NCI-H1436 treated with DMSO at 0.1 percent for 48 hours (cell line): Measurements from ENCODE around the gene IL17C.

Source experiments
- DNase-seq: peaks from one replicate; lab custom pipeline; 2025; lab: John Stamatoyannopoulos, UW

Gene IL17C

GRCh38 chr16:88610080-88610479 lies 28.3 kb upstream of the IL17C start:
- DNase-seq = no peak

GRCh38 chr16:88610909-88611812 lies 27.2 kb upstream of the IL17C start:
- no peak for DNase-seq

DNA sequence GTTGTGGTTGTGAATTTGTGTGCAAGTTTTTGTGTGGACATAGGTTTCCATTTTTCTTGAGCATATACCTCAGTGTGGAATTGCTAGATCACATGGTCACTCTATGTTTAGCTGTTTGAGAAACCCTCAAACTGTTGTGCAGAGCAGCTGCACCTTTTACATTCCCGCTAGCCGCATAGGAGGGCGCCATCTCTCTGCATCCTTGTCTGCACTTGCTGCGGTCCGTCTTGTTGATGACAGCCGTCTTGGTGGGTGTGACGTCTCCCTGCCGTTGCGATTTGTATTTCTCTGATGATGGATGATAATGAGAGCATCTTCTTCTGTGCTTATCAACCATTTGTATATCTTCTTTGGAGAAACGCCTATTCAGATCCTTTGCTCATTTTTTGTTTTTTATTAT lies 25.1 kb upstream of the IL17C start:
- DNase-seq = no peak

- DNase-seq = no peak
Observed at GRCh38 chr16:88613911-88614817, 24.2 kb upstream of the IL17C start.

DNA sequence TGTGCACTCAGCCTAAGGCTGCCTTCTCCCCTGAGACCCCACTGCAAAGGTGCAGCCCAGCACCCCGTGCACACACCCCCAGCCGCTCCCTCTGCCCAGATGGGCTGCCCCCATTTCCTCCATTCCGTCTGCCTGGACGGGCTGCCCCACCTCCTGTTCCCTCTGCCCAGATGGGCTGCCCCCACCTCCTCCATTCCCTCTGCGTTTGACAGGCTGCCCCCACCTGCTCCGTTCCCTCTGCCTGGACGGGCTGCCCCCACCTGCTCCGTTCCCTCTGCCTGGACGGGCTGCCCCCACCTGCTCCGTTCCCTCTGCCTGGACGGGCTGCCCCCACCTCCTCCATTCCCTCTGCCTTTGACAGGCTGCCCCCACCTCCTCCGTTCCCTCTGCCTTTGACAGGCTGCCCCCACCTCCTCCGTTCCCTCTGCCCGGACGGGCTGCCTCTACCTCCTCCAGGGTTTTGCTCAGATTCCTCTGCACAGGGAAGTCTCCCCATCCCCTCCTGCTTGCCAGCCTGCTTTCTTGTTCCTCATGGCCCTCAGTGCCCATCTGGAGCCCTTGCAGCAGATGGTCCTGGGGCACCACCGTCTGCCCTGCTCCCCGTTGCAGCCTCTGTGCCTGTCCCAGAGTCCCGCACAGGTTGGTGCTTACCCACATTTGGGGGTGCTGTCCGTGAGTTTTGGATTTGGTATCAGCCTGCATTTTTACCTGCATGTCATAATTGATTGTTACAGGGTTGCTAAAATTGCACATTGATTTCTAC lies 23.4 kb upstream of the IL17C start:
- no peak for DNase-seq

DNA sequence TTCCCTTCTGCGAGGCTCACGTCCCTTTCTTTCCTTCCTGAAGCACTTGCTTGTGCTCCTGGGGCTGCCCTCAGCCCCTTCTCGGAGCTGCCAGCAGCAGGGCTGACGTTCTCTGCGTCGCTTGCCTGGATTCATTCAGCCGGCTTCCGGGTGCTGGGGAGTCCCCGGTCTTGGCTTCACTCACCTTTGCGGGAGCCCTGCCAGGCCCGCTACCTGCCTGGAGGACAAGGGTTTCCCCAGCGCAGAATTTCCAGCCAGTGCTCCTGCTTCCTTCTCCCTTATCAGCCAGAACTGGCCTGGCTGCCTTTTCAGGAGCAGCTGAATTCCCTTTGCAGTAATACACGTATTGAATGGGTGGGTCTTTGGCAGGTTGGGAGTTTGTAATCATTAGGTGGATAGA lies 22.1 kb upstream of the IL17C start:
- no peak for DNase-seq

DNA sequence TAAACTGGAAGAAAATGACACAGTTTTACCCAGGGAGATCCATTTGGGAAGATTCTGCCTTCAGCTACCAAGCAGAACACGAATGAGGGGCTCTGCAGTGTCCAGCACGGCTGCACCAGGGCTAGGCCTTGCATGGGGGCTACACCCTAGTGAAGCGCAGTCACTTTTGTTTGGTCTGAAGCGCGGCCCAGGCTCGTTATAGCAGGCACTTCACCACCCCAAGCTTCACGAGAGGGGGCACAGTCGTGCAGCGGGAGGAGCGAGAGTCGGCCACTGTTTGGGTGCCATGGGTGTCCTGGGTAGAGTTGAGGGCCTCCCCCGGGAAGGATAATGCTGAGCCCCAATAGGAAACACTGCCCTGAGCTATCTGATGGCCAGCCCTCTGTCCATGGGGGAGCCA lies 21.6 kb upstream of the IL17C start:
- DNase-seq = no peak

GRCh38 chr16:88617268-88618031 lies 20.9 kb upstream of the IL17C start:
- peak; percentile 60 for DNase-seq

- no peak for DNase-seq
Observed at GRCh38 chr16:88618182-88618955, 20.0 kb upstream of the IL17C start.

DNA sequence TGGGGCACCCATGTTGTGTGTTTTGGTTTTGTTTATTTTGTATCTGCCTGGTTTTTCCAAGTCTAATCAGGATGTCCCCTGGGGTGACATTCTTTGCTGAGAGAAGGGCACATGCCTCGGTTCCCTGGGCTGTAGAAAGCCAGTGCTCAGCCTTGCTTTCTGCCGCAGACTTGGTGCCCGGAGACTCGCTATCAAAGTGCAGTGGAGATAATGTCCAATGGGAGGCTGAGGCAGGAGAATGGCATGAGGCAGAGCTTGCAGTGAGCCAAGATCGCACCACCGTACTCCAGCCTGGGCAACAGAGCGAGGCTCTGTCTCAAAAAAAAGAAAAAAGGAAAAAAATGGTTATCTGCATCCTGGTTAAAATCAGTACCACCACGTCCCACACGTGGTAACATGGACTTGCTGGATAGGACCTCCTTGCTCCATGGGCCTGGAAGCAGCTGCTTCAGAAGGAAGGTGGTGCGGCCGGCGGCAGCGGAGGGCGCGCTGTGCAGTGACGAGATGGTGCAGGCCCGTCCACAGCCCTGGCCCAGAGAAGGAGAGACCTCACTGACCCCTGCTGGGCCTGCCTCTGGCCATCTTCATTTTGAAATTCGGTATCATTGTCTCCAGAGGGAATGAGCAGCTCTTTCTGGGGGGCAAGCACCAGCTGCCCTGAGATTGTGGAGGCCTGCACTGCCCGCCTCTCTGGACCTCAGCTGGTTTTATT lies 19.3 kb upstream of the IL17C start:
- DNase-seq = no peak

- no peak for DNase-seq
Observed at GRCh38 chr16:88619859-88620815, 18.2 kb upstream of the IL17C start.

DNA sequence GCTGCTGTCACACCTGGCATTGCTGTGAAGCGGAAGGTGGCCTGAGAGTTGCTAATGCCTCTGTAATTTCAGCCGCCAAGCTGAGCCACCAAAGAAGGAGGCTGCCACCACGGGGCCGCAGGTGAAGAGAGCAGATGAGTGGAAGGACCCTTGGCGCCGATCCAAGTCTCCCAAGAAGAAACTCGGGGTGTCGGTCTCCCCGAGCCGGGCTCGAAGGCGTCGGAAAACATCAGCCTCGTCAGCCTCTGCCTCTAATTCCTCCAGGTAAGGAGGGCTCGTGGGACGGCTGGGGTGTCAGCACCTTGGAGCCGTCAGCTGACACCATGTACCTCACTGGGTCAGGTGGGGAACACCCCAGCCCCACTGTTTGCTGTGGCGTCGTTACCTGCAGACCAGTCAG lies 16.2 kb upstream of the IL17C start:
- no peak for DNase-seq

DNA sequence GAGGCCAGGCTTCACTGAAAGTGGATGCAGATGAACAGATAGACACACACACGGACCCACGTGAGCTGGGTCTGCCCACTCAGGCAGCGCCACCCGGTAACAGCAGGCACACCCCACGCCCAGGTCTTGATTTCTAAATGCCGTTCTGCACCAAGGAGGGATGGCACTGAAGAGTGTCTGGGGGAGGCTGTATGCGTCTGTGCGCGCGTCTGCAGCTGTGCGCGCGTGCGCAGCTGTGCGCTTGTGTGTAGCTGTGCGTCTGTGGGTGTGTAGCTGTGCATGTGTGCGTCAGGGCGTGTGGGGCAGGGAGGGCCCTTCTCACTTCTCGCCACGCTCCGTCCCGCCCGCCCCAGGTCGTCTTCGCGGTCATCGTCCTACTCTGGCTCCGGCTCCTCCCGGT lies 15.5 kb upstream of the IL17C start:
- DNase-seq = no peak

- DNase-seq = no peak
Observed at GRCh38 chr16:88623858-88624257, 14.5 kb upstream of the IL17C start.

GRCh38 chr16:88624481-88624880 lies 13.9 kb upstream of the IL17C start:
- DNase-seq = no peak

- DNase-seq = no peak
Observed at GRCh38 chr16:88624977-88625576, 13.3 kb upstream of the IL17C start.

- no peak for DNase-seq
Observed at GRCh38 chr16:88626646-88627045, 11.7 kb upstream of the IL17C start.
